ENCODE data around the gene KICS2. TPM values are rescaled to one million over a fixed set of nuclear protein-coding genes. Genes with fewer than 3 reads are reported as not detected.
"Not testable (repeated sequence)": the region's sequence is repeated elsewhere in the genome, so short reads cannot be mapped to it uniquely, and the experiment has no call there.

Gene KICS2
- total RNA-seq, 3 donors from 2014 or later: 5.4 to 6.7 (median 5.4) TPM

DNA sequence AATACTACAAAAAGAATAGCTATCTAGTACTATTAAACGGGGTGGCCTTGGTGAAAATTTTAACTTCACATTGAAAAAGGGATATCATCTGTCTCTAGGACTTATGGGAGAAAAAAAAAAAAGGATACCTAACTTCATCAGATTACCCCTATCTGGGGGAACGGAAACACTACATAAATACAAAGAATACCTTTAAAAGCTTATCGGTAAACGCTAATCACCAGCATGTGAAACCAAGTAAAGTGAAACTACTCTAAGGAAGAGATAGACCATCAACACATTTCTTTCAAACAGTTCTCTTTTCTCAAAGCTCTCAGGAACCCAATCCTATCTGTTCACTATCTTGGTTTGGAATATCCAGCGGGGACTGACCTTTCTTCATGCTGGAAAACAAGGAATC lies 3.5 kb downstream of the KICS2 start:
- intact Hi-C loops (cut with DNase I, micrococcal nuclease): no loop called here
- Histone ChIP-seq H3K4me3 (no peak overlapping the region), H3K9me3 (no peaks in the 10 kb centered on the region), H3K36me3 (ENCODE audit: low read depth) (no peaks in the 10 kb centered on the region), H3K4me1 (ENCODE audit: low read depth) (no peaks in the 10 kb centered on the region)
- TF ChIP-seq, protein P1, sequence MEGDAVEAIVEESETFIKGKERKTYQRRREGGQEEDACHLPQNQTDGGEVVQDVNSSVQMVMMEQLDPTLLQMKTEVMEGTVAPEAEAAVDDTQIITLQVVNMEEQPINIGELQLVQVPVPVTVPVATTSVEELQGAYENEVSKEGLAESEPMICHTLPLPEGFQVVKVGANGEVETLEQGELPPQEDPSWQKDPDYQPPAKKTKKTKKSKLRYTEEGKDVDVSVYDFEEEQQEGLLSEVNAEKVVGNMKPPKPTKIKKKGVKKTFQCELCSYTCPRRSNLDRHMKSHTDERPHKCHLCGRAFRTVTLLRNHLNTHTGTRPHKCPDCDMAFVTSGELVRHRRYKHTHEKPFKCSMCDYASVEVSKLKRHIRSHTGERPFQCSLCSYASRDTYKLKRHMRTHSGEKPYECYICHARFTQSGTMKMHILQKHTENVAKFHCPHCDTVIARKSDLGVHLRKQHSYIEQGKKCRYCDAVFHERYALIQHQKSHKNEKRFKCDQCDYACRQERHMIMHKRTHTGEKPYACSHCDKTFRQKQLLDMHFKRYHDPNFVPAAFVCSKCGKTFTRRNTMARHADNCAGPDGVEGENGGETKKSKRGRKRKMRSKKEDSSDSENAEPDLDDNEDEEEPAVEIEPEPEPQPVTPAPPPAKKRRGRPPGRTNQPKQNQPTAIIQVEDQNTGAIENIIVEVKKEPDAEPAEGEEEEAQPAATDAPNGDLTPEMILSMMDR (IDR thresholded peaks at IDR 0.05): no peak
- DNase-seq: no peak
- ATAC-seq: no peak

DNA sequence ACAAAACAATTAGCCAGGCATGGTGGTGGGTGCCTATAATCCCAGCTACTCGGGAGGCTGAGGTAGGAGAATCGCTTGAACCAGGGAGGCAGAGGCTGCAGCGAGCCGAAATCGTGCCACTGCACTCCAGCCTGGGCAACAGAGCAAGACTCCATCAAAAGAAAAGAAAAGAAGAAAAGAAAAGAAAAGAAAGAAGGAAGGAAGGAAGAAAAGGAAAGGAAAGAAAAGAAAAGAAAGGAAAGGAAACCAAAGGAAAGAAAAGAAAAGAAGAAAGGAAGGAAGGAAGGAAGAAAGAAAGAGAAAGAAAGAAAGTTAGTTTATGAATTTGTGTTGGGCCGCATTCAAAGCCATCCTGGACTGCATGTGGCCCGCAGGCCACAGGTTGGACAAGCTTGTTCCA lies 4.5 kb downstream of the KICS2 start:
- ATAC-seq; intact Hi-C loops (cut with DNase I, micrococcal nuclease); H3K9me3 ChIP-seq; H3K36me3 ChIP-seq (ENCODE audit: low read depth); H3K4me3 ChIP-seq; DNase-seq; H3K4me1 ChIP-seq (ENCODE audit: low read depth): not testable (repeated sequence)

DNA sequence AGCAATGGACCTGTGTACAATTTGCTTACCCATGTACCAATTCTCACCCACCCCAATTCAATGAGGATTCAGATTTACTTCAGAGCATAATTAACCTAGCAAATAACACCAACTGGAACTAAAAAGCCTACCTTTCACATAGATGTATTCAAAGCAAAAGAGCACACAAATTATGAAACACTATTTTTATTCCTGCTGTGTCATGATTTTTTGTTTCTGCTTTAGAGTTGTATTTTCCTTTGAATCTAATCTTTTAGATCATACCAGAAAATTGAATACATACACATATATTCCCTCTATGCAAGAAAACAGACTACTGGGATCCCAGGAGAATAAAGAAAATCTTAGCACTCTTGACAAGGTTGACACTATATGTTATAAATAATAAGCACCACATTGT lies 5.9 kb downstream of the KICS2 start:
- ATAC-seq: no peak
- H3K9me3 ChIP-seq: no peaks in the 10 kb centered on the region
- no peak for DNase-seq
- no peak overlapping the region for H3K4me3 ChIP-seq
- intact Hi-C loops (cut with DNase I, micrococcal nuclease): no loop called here
- no peaks in the 10 kb centered on the region for H3K36me3 ChIP-seq (ENCODE audit: low read depth)
- no peaks in the 10 kb centered on the region for H3K4me1 ChIP-seq (ENCODE audit: low read depth)
- TF ChIP-seq, protein P1 (IDR thresholded peaks at IDR 0.05): no peak

DNA sequence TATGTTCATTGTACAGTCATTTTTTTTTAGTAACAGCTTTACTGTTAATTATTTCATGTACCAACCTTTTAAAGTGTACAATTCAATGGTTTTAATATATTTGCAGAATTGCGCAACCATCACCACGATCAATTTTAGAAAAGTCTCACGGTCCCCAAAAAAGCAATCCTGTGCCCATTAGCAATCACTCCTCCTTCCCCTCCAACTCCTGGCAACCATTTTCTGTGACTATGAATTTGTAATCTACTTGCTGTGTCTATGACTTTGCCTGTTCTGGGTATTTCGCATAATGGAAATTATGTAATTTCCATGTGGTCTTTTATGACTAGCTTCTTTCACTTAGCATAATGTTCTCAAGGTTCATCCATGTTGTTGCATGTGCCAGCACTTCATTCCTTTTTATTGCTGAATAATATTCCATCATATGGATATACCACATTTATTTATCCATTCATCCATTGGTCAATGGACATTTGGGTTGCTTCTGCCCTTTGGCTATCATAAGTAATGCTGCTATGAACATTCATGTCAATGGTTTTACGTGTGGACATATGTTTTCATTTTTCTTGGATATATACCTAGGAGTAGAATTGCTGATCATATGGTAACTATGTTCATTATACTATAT lies 9.9 kb downstream of the KICS2 start:
- Histone ChIP-seq H3K4me3 (no peak overlapping the region), H3K4me1 (ENCODE audit: low read depth) (no peaks in the 10 kb centered on the region), H3K9me3 (no peaks in the 10 kb centered on the region), H3K36me3 (ENCODE audit: low read depth) (no peaks in the 10 kb centered on the region)
- ATAC-seq (no peak), DNase-seq (no peak)
- intact Hi-C loops (cut with DNase I, micrococcal nuclease): no loop called here
- TF ChIP-seq, protein P1 (IDR thresholded peaks at IDR 0.05): no peak

DNA sequence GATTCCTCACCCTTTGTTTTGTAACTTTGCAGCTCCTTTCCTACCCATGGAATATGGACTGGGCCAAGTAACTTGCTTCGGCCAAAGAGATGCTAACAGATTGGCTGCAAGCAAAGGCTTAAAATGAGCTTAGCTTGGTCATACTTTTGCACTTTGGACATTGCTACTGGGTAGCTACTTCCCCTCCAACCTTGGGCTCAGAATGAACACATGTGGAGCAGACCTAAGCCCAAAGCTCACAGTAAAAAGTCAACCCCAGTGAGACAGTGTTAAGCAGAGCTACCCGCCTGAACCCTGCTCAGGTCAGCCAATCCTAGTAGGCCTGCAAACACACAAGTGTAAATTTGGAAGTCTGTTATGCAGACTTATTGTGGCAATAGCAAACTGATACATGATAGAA lies 14.6 kb downstream of the KICS2 start:
- TF ChIP-seq, protein P1 (IDR thresholded peaks at IDR 0.05): no peak
- H3K4me1 ChIP-seq (ENCODE audit: low read depth): no peaks in the 10 kb centered on the region
- no peak overlapping the region for H3K4me3 ChIP-seq
- H3K9me3 ChIP-seq: no peaks in the 10 kb centered on the region
- DNase-seq: no peak
- ATAC-seq: no peak
- intact Hi-C loops (cut with DNase I, micrococcal nuclease): no loop called here
- no peaks in the 10 kb centered on the region for H3K36me3 ChIP-seq (ENCODE audit: low read depth)

DNA sequence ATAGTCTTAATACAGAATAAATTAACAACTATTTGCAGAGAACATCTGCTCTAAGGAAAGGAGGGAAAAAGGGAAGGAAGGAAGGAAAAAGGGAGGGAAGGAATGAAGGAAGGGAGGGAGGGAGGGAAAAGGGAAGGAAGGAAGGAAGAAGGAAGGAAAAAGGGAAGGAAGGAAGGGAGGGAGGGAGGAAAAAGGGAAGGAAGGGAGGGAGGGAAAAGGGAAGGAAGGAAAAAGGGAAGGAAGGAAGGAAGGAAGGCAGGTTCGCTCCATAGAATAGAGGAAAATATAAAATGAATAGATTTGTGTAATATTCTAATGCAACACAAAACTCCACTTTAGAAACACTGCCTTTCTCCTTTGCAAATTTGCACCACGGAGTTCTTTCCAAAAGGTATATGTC lies 16.6 kb downstream of the KICS2 start:
- intact Hi-C loops (cut with DNase I, micrococcal nuclease): no loop called here
- H3K9me3 ChIP-seq: no peaks in the 10 kb centered on the region
- TF ChIP-seq, protein P1 (IDR thresholded peaks at IDR 0.05): no peak
- DNase-seq: no peak
- no peaks in the 10 kb centered on the region for H3K4me1 ChIP-seq (ENCODE audit: low read depth)
- no peaks in the 10 kb centered on the region for H3K36me3 ChIP-seq (ENCODE audit: low read depth)
- ATAC-seq: no peak
- no peak overlapping the region for H3K4me3 ChIP-seq
